BLaER1 (cell line): Measurements from ENCODE around the gene TOLLIP.

Experiments
- H3K27ac ChIP-seq: shearing (Covaris generic); formaldehyde crosslinking; 2 replicates; pipeline ENCODE4 v1.8.1; 2022
- H3K27me3 ChIP-seq: shearing (Covaris generic); formaldehyde crosslinking; 2 replicates; pipeline ENCODE4 v1.8.1; 2022
- H3K36me3 ChIP-seq: shearing (Covaris generic); formaldehyde crosslinking; 2 replicates; pipeline ENCODE4 v1.8.1; 2022
- H3K4me1 ChIP-seq: shearing (Covaris generic); formaldehyde crosslinking; 2 replicates; pipeline ENCODE4 v1.8.1; 2022
- H3K4me2 ChIP-seq: shearing (Covaris generic); formaldehyde crosslinking; 2 replicates; pipeline ENCODE4 v1.8.1; 2022
- H3K4me3 ChIP-seq: shearing (Covaris generic); formaldehyde crosslinking; 2 replicates; pipeline ENCODE4 v1.8.1; 2022
- H3K9ac ChIP-seq: shearing (Covaris generic); formaldehyde crosslinking; 2 replicates; pipeline ENCODE4 v1.8.1; 2022
- H3K9me3 ChIP-seq: shearing (Covaris generic); formaldehyde crosslinking; 2 replicates; pipeline ENCODE4 v1.8.1; 2022
- H4K20me1 ChIP-seq: shearing (Covaris generic); formaldehyde crosslinking; 2 replicates; pipeline ENCODE4 v1.8.1; 2022
- Cebpa-rat ChIP-seq: shearing (Covaris generic); IDR thresholded peaks from 2 replicates; pipeline ENCODE4 v1.8.1; 2022

TOLLIP gene

GRCh38 chr11:1260023-1260501 is 49.4 kb downstream of the TOLLIP start:
- Histone ChIP-seq H3K4me2 (no peak overlapping the region), H3K36me3 (no peaks in the 10 kb centered on the region), H4K20me1 (no peaks in the 10 kb centered on the region), H3K27me3 (no peaks in the 10 kb centered on the region), H3K9ac (no peak overlapping the region), H3K4me1 (peaks cover 31% of the 10 kb centered on the region), H3K27ac (no peak overlapping the region), H3K4me3 (no peak overlapping the region), H3K9me3 (peaks cover 10% of the 10 kb centered on the region)
- no peak for TF ChIP-seq Cebpa-rat

GRCh38 chr11:1259561-1259960 is 49.9 kb downstream of the TOLLIP start:
- no peak overlapping the region for H3K4me3 ChIP-seq
- H3K27me3 ChIP-seq = no peaks in the 10 kb centered on the region
- TF ChIP-seq Cebpa-rat = no peak
- no peak overlapping the region for H3K9ac ChIP-seq
- H3K36me3 ChIP-seq = no peaks in the 10 kb centered on the region
- no peaks in the 10 kb centered on the region for H4K20me1 ChIP-seq
- H3K27ac ChIP-seq = no peak overlapping the region
- peaks cover 28% of the 10 kb centered on the region for H3K4me1 ChIP-seq
- peaks cover 5% of the 10 kb centered on the region for H3K9me3 ChIP-seq
- H3K4me2 ChIP-seq = no peak overlapping the region

- Histone ChIP-seq H3K4me1 (peaks cover 23% of the 10 kb centered on the region), H3K27ac (no peak overlapping the region), H3K9me3 (peaks cover under 1% of the 10 kb centered on the region; the same call in 1 of the 2 replicates), H3K4me3 (no peak overlapping the region), H3K36me3 (no peaks in the 10 kb centered on the region), H3K4me2 (no peak overlapping the region), H3K9ac (no peak overlapping the region), H3K27me3 (no peaks in the 10 kb centered on the region), H4K20me1 (no peaks in the 10 kb centered on the region)
- no peak for TF ChIP-seq Cebpa-rat
Measured at GRCh38 chr11:1259076-1259461, 50.4 kb downstream of the TOLLIP start.

- no peak overlapping the region for H3K4me3 ChIP-seq
- H4K20me1 ChIP-seq = no peaks in the 10 kb centered on the region
- no peaks in the 10 kb centered on the region for H3K27me3 ChIP-seq
- no peaks in the 10 kb centered on the region for H3K36me3 ChIP-seq
- H3K27ac ChIP-seq = no peak overlapping the region
- H3K4me2 ChIP-seq = no peak overlapping the region
- H3K4me1 ChIP-seq = peaks cover 23% of the 10 kb centered on the region
- H3K9ac ChIP-seq = no peak overlapping the region
- H3K9me3 ChIP-seq = no peaks in the 10 kb centered on the region
- no peak for TF ChIP-seq Cebpa-rat
Measured at GRCh38 chr11:1258401-1259075, 50.9 kb downstream of the TOLLIP start.

- no peak overlapping the region for H3K9ac ChIP-seq
- H3K36me3 ChIP-seq = no peaks in the 10 kb centered on the region
- H3K27me3 ChIP-seq = no peaks in the 10 kb centered on the region
- H3K4me2 ChIP-seq = no peak overlapping the region
- no peaks in the 10 kb centered on the region for H4K20me1 ChIP-seq
- TF ChIP-seq Cebpa-rat = no peak
- H3K4me1 ChIP-seq = peaks cover 19% of the 10 kb centered on the region
- no peak overlapping the region for H3K27ac ChIP-seq
- H3K4me3 ChIP-seq = no peak overlapping the region
- H3K9me3 ChIP-seq = peaks cover under 1% of the 10 kb centered on the region; the same call in 1 of the 2 replicates
Measured at GRCh38 chr11:1257916-1258315, 51.5 kb downstream of the TOLLIP start.

GRCh38 chr11:1257366-1257765 is 52.1 kb downstream of the TOLLIP start:
- no peak for TF ChIP-seq Cebpa-rat
- peak overlapping the region; percentile 39; the same call in 1 of the 2 replicates for H3K4me2 ChIP-seq
- no peak overlapping the region for H3K27ac ChIP-seq

GRCh38 chr11:1256257-1257045 is 53.0 kb downstream of the TOLLIP start:
- Histone ChIP-seq H3K4me2 (peak overlapping the region; percentile 39; the same call in 1 of the 2 replicates), H4K20me1 (no peaks in the 10 kb centered on the region), H3K27me3 (no peaks in the 10 kb centered on the region), H3K9ac (no peak overlapping the region), H3K4me1 (peaks cover 14% of the 10 kb centered on the region), H3K27ac (no peak overlapping the region), H3K36me3 (no peaks in the 10 kb centered on the region), H3K9me3 (peaks cover 15% of the 10 kb centered on the region), H3K4me3 (no peak overlapping the region)
- no peak for TF ChIP-seq Cebpa-rat

More at GRCh38 chr11:1257366-1257765, 52.1 kb downstream of the TOLLIP start:
- Histone ChIP-seq H3K27me3 (no peaks in the 10 kb centered on the region), H3K9ac (no peak overlapping the region), H3K4me3 (no peak overlapping the region), H3K36me3 (no peaks in the 10 kb centered on the region), H3K4me1 (peaks cover 14% of the 10 kb centered on the region), H3K9me3 (peaks cover 6% of the 10 kb centered on the region), H4K20me1 (no peaks in the 10 kb centered on the region)

GRCh38 chr11:1255151-1255550 is 54.3 kb downstream of the TOLLIP start:
- no peaks in the 10 kb centered on the region for H3K27me3 ChIP-seq
- H3K9ac ChIP-seq = no peak overlapping the region
- no peak overlapping the region for H3K4me2 ChIP-seq
- no peak overlapping the region for H3K27ac ChIP-seq
- TF ChIP-seq Cebpa-rat = no peak
- no peaks in the 10 kb centered on the region for H3K36me3 ChIP-seq
- peaks cover 28% of the 10 kb centered on the region for H3K9me3 ChIP-seq
- no peak overlapping the region for H3K4me3 ChIP-seq
- H4K20me1 ChIP-seq = no peaks in the 10 kb centered on the region
- peaks cover 14% of the 10 kb centered on the region for H3K4me1 ChIP-seq

GRCh38 chr11:1254733-1255132 is 54.7 kb downstream of the TOLLIP start:
- Histone ChIP-seq H3K9me3 (peaks cover 32% of the 10 kb centered on the region), H3K27ac (no peak overlapping the region), H3K36me3 (no peaks in the 10 kb centered on the region), H4K20me1 (no peaks in the 10 kb centered on the region), H3K4me2 (no peak overlapping the region), H3K9ac (no peak overlapping the region), H3K4me3 (no peak overlapping the region), H3K27me3 (no peaks in the 10 kb centered on the region), H3K4me1 (peaks cover 14% of the 10 kb centered on the region)
- TF ChIP-seq Cebpa-rat = no peak

- peaks cover 14% of the 10 kb centered on the region for H3K4me1 ChIP-seq
- no peak overlapping the region for H3K27ac ChIP-seq
- no peak overlapping the region for H3K4me3 ChIP-seq
- H3K36me3 ChIP-seq = no peaks in the 10 kb centered on the region
- H4K20me1 ChIP-seq = no peaks in the 10 kb centered on the region
- no peak overlapping the region for H3K4me2 ChIP-seq
- no peak for TF ChIP-seq Cebpa-rat
- peaks cover 36% of the 10 kb centered on the region for H3K9me3 ChIP-seq
- H3K27me3 ChIP-seq = no peaks in the 10 kb centered on the region
- no peak overlapping the region for H3K9ac ChIP-seq
Measured at GRCh38 chr11:1254086-1254648, 55.3 kb downstream of the TOLLIP start.
